GM19455 (cell line): ENCODE results near the gene UBTD2.
"Not testable (repeated sequence)": the region's sequence is repeated elsewhere in the genome, so short reads cannot be mapped to it uniquely, and the experiment has no call there.

Experiments
- ATAC-seq: cut with Tn5 transposase; IDR thresholded peaks from one replicate; pipeline ENCODE4 v1.9.1; 2021; ENCODE audit not compliant: unreplicated experiment

UBTD2 gene, protein sequence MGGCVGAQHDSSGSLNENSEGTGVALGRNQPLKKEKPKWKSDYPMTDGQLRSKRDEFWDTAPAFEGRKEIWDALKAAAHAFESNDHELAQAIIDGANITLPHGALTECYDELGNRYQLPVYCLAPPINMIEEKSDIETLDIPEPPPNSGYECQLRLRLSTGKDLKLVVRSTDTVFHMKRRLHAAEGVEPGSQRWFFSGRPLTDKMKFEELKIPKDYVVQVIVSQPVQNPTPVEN

DNA sequence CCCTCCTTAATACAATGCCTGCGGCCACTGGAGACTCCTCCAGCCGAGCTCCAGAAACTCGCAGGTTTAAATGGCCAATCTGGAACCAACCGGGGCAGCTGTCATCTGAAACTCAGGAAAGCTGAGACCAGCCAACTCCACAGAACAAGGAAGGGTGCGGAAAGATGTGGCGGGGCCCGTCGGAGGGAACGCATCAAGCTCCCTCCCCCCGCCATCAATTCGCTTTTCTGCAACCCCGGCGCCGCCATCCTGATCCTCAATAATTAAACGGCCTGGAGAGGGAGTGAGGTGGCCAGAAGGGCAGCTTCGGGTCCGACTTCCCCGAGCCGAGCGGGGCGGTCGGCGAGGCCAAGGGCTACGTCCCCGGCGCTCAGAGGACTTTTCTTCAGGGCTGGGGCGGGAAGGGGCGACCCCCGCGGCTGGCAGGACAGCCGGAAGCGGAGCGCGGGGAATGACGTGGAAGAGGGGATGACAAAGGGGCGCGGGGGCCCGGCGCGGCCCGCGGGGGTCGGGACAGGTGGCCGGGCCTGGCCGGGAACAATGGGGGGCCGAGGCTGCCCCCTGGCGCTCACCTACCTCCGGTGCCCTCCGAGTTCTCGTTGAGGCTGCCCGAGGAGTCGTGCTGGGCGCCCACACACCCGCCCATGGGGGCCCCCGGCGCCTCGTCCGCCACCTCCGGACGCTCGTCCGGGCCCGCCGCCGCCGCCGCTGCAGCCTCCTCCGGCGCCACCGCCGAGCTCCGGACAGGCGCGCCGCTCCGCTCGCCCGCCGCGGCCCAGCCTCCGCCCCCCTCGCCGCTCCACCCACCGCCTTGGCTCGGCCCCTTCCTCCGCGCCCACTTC is at the start of gene UBTD2:
TSS of gene UBTD2 (minus strand) at position 745 of the 842 bp plus-strand sequence. CDS start at position 646, 99 bp downstream.
- peak; percentile 88 for ATAC-seq

DNA sequence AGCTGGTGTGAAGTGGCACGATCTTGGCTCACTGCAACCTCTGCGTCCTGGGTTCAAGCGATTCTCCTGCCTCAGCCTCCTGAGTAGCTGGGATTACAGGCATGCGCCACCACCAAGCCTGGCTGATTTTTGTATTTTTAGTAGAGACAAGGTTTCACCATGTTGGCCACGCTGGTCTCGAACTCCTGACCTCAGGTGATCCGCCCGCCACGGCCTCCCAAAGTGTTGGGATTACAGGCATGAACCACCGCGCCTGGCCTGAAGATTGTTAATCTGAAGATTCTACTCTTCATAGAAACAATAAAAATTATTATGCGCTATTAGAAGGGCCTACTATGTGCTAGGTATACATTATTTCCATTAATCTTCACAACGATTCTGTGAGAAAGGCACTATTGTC is 43.3 kb upstream of the UBTD2 start:
- ATAC-seq, result not testable (repeated sequence)

DNA sequence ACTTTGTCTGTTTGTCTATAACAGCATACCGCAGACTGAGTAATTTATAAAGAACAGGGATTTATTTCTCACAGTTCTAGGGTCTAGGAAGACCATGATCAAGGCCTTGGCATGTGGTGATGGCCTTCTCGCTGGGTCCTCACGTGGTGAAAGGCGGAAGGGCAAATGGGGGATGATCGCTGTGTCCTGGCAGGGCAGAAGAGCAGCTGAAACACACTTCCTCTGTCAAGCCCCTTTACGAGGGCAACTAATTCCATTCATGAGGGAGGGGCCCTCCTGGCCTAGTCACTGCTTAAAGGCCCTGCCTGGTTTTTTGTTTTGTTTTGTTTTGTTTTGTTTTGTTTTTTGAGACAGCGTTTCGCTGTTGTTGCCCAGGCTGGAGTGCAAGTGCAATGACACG is 41.9 kb upstream of the UBTD2 start:
- ATAC-seq, result no peak

DNA sequence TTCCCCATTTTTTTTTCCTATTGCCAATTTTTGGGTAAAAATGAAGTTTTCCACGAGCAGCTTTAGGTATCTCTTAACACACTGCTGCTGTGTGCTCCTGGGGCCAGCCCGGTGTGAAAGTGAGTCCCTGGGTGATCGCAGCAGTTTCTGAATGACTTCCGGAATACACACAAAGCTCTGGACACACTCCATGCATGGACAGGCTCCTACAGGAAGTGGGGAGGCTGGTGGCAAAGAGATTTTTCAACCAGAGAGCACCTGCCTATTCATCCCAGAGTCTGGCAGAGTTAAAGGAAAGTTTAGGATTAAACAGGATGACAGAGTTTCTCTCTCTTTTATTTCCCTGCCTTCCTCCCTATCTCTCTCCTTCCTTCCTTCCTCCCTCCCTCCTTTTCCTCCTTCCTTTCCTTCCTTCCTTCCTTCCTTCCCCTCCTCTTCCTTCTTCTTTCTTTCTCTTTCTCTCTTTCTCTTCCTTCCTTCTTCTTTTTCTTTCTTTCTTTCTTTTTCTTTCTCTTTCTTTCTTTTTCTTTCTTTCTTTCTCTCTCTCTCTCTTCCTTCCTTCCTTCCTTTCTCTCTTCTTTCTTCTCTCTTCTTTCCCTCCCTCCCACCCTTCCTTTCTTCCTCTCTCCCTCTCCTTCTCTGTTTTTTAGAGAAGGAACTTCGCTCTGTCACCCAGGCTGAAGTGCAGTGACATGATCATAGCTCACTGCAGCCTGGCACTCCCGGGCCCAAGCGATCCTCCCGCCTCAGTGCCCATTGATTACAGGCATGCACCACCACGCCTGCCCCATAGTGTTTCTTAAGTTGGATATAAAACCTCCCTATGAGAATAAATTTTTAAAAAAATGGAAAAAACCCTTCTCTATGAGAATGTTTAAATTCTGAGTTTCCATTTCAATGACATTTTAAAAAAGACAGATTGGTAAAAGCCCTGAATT is 38.7 kb upstream of the UBTD2 start:
- peak; percentile 70 for ATAC-seq

DNA sequence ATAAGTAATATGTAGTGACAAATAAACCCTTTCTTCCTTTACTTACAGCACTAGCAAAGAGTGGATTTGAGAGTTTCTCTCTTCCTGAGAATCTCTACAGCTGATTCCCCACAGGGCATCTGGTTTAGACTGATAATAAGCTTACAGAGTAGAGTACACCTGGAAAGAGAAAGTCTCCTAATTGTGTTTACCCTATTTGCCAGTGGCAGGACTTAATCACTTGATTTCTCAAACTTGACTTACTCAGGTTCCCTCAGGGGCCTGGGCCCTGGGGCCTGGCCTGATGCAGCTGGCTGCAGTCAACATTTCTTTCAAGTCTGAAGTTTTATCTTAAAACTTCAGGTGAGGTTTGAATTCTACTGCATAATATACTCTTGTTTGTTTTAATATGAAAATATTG is 38.0 kb upstream of the UBTD2 start:
- ATAC-seq, result no peak

DNA sequence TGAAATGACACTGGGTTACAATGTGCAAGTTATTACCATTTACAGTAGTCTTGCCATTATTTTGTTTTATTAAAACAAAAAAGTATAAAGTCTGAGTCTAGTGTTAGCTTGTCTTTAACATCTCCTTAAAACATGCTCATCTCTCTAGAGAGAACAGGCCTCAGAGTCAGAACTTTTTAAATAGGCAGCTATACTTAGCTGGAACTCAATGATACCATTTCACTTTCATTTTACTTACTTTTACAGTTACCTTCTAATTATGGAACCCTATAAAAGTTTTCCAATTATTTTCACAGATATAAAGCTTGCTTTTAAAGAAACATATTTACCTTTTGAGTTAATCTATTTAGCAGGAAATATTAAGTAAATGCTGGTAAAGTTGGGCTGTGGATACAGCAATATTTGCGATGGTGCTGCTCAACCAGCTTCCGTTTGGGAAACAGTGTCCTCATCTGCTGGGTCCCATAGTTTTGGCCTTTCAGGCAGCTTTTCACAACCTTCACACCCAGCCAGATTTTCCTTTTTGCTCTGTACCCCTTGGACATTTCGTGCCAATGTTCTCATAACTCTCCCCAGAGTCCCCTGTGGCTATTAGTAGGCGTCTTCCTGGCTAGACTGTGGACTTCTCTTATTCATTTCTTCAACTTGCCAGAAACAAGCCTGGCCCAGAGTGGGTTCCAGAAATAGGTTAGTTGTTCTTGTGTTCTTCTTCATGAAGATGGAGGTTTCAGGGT is 36.3 kb upstream of the UBTD2 start:
- ATAC-seq, result no peak

DNA sequence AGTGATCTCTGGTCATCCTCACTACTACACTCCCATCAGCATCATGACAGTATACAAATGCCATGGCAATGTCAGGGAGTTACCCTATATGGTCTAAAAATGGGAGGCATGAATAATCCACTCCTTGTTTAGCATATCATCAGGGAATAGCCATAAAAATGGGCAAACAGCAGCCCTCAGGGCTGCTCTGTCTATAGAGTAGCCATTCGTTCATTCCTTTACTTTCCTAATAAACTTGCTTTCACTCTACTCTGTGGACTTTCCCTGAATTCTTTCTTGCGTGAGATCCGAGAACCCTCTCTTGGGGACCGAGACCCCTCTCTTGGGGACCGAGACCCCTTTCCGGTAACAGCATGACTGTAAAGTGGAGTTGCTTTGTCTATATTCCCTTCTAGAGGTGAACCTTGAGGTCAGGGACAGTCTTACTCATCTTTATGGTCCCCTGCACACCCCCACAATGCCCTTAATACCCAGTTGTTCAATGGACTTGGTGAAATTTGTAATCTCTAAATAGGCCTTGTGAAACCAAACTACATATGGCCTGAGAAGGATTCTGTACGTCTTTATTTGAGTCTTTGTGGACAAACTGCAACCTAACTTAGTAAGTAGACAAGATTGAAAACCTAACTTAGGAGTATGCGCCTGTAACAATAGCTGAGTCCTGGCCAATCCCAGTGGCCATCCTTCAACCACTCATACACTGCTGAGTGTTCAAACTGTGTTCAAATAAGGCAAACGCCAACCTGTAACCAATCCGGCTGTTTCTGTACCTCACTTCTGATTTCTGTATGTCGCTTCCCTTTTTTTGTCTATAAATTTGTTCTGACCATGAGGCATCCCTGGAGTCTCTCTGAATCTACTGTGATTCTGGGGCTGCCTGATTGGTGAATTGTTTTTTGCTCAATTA is 32.3 kb upstream of the UBTD2 start:
- no peak for ATAC-seq

DNA sequence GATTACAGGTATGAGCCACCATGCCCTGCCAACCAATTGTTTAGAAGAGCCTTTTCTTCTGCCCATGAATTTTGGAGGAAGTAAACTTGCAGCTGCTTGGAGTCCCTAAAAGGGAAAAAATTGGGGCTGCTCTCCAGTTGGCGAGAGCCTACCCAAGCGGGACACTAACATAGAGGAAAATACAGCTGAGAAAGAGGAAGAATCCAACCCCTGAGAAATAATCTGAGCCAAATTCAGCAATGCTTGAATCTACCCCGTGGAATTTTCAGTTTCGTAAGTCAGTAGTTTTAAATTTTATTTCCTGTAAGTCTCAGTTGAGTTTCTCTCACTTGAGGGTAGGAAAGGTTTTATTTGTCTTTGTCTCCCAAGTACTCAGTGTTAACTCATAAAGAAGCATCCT is 30.4 kb upstream of the UBTD2 start:
- ATAC-seq, result no peak

DNA sequence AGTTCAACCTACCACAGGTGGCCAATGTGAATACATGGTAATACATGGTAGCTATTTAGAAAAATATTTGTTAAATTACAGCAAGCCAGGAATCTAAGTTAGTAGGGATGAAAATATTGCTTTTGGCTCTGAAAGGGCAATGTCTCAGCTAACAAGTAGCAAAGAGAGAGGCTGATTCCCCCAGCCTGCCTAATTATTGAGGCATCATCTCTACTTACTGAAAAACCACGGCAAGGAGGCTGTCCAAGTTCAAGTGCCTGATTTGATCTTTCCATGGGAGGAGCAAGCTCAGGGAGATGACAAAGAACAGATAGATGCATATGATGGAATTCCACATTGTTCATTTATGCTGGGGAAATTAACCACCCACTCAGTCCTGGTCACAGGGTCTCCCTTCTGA is 28.7 kb upstream of the UBTD2 start:
- ATAC-seq, result no peak

DNA sequence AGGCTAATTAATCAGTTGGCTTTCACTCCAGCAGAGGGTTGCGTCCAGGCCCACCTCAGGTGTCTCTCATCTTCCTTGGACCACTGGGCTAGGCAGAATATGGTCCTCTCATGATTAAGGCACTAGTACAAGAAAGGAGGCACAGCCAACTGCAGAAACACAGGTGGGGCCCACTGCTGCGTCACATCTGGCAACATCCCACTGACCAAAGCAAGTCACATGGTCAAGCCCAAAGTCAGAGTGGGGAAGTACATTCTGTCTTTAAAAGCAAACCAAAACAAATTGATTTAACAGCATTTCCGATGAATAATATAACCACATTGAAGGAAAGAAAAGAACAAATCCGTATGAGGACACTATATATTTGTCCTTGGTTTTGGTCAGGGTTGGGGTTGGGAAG is 28.0 kb upstream of the UBTD2 start:
- no peak for ATAC-seq

DNA sequence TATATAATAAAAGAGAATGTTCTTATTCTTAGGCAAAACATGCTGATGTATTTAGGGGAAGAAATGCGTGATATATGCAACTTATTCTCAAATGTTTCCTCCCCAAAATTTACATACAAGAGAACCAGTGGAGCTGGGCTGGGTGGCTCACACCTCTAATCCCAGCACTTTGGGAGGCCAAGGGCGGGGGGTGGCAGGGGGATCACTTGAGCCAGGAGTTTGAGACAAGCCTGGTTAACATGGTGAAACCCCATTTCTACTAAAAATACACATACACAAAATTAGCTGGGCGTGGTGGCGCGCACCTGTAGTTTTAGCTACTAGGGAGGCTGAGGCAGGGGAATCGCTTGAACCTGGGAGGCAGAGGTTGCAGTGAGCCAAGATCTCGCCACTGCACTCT is 27.5 kb upstream of the UBTD2 start:
- ATAC-seq, result no peak

DNA sequence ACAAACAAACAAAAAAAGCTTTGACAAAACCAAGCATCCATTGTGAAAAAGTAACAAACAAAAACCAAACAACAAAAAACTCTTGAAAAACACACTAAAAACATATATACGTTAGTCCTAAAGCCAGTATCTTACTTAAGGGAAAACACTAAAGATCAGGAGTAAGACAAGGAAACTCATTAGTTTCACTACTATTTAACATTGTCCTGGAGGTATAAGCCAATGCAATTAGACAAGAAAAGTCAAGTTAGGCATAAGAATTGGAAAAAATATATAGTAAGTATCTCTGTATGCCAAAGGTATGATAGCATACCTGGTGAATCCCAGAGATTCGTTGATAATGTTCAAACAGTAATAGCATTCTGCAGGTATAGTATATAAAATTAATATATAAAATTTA is 21.8 kb upstream of the UBTD2 start:
- ATAC-seq, result no peak

DNA sequence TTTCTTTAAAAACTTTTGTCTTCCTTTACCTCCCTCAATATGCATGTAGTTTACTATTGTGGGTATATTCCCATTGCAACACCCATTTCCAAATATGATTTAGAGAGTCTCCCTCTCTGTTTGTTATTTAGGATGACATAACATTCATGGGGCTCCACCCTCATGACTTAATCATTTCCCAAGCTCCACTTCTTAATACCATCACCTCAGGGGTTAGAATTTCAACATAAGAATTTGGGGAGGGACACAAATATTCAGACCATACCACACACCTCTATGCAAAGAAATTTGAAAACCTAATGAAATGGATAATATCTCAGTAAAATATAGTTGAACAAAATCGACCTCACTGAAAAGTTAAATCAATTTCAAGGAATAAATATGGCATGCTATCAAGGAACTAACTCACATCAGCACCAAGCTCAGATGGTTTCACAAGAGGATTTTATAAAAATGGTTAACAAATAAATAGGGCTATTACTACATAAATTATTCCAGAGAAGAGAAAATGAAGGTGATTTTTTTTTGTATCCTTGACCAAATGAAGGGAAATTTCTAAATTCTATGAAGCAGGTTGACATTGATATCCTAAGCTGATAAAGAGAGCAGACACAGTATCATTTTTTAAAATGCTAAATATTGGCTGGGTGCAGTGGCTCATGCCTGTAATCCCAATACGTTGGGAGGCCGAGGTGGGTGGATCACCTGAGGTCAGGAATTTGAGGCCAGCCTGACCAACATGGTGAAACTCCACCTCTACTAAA is 20.2 kb upstream of the UBTD2 start:
- ATAC-seq, result no peak

DNA sequence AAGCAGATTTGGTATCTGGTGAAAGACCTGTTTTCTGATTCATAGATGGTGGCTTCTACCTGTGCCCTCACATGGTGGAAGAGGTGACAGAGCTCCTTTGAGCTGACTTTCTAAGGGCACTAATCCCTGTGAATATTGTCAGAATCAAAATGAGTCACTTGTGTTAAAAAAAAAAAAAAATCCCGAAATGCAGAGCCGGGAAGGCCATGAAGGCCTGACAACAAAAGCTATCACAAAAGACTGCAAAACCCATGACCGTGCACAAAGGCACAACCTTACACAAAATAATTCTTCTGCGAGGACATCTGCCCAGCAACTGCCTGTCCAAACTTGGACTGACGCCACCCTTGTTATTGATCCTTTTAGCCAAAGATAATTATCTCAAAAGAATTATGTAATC is 19.6 kb upstream of the UBTD2 start:
- ATAC-seq, result no peak

DNA sequence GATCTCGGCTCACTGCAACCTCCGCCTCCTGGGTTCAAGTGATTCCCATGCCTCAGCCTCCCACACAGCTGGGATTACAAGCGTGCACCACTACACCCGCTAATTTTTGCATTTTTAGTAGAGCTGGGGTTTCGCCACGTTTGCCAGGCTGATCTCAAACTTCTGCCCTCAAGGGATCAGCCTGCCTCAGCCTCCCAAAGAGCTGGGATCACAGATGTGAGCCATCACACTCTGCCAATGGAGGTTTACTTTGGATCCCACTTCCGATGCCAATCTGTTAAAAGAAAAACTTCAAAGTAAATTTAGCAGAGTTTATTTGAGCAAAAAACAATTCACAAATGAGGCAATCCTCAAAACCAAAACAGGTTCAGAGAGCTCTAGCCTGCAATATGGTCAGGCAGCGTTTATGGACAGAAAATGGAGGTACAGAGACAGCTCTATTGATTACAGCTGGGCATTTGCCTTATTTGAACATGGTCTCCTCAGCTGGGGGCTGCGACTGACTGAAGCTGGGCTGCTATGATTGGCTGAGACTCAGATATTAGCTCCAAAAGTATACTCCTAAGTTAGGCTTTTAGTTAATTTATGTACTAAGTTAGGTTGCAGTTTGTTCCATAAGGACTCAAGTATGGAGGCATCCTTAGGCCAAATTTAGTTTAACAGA is 18.6 kb upstream of the UBTD2 start:
- no peak for ATAC-seq

DNA sequence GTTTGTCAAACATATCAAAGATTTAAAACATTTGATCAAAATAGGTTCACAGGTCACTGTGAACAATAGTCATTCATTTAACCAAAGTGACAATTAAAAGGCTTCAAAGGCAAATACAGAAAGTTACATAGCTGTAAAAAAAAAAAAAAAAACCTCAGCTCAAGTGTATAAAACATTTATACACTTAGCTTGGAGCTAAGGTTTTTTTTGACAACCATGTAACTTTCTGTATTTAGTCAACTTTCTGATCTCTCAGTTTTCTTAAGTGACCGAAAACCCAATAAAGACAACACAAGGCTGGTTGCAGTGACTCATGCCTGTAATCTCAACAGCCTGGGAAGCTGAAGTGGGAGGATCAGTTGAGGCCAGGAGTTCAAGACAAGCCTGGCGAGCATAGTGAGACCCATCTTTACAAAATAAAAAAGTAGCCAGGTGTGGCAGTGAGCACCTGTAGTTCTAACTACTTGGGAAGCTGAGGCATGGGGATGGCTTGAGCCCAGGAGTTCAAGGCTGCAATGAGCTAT is 16.4 kb upstream of the UBTD2 start:
- ATAC-seq, result no peak

DNA sequence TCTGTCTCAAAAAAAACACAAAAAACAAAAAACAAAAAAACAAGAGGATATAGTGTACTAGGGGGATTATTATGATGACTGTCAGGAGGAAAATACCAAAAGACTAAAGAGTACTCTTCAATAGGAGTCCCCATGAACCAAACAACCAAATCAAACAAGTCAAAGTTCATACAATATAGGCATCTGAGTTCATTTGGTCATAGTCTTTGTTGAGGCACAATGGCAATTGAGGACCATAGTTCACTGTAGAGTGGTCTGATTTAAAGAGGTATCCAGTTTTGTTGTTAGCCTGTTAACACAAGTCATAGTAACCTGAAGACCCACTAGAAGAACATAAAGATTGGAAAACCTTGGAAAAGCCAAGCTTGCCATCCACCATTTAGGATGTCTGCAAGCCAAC is 11.3 kb upstream of the UBTD2 start:
- ATAC-seq, result no peak

DNA sequence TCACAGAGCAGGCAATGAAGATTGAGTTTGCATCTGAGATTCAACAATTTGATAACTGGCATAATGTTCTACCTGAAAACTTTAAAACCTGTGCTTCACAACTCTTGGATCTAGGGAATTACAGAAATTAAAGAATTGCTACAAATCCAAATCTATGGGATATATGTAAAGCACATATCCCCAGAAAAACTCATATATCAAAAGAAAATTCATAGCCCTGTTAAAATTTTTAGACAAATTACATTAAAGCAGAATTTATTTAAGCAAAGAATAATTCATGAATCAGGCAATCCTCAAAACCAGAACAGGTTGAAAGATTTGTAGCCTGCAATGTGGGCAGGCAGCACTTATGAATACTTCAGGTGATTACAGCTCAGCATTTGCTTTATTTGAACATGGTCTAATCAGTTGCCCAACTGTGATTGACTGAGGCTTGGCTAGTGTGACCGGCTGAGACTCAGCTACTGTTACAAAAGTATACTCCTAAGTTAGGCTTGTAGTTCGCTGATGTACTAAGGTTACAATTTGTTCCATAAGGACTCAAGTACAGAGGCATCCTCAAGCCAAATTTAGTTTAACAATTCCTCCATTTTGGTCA is 10.3 kb upstream of the UBTD2 start:
- no peak for ATAC-seq
